ENCODE results near the gene ITFG1. TPM values are rescaled to one million over a fixed set of nuclear protein-coding genes. Genes with fewer than 3 reads are reported as not detected.

ITFG1 gene
- total and polyA plus RNA-seq, 9 of the 15 experiments (the other 6 are each of a cell fraction or from before 2014, with no cell fraction given), result 17.1 to 83.5 (median 35.8) TPM

DNA sequence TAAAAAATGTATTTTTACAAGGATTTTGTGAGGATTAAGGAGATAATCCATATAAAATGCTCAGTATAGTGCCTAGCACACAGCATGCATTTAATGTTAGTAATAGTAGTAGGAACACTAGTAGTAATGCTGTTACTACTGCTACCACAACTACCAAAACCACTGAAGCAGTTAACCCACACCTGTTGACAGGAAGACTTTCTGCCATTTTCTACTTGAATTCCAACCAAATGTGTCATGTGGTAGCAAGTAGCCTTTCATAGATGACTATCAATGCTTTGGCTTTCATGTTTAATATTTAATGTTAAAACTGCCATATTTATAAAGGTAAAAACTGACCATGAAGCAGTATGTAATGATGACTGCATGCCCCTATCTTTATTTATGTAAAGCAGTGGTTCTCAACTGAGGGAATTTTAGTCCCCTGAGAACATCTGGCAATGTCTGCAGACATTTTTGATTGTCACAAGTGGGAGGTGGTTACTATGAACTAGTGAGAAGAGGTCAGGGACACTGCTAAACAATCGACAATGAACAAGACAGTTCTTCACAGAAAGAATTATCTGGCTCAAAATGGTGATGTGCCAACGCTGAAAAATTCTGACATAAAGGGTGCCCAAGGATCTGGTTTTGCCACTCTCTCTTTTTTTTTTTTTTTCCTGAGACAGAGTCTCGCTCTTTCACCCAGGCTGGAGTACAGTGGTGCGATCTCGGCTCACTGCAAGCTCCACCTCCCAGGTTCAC, 89.4 kb downstream of the ITFG1 start (continued):
- TF ChIP-seq TEAD4 (IDR thresholded peaks at IDR 0.05; ENCODE audit: low read length), result no peak
- no peak for TF ChIP-seq TEAD4 (CRISPR knock-in tag; IDR thresholded peaks at IDR 0.05; ENCODE audit: borderline replicate concordance)
- TF ChIP-seq HNRNPUL1 (IDR thresholded peaks at IDR 0.05; ENCODE audit: low read length), result no peak
- TF ChIP-seq HLTF (IDR thresholded peaks at IDR 0.05), result no peak
- TF ChIP-seq RBBP5 (IDR thresholded peaks at IDR 0.05; ENCODE audit: borderline replicate concordance, insufficient read depth, low read length, poor library complexity, severe bottlenecking), result no peak

- Histone ChIP-seq H3K4me2 (ENCODE audit: insufficient read depth, low read length) (no peak overlapping the region), H3K36me3 (ENCODE audit: control insufficient read depth, insufficient read depth, low read length) (peaks cover 22% of the 10 kb centered on the region; the same call in 1 of the 3 replicates), H3K9me3 (replicated peaks; ENCODE audit: control insufficient read depth, insufficient read depth, low read depth, low read length) (no peaks in the 10 kb centered on the region), H3K27me3 (ENCODE audit: control insufficient read depth in 2 of 2, insufficient read depth in 2 of 2, low read length in 2 of 2) (no peaks in the 10 kb centered on the region), H3K4me1 (replicated peaks in 1 of 2; ENCODE audit: control insufficient read depth in 2 of 2, insufficient read depth in 2 of 2, low read length in 2 of 2) (no peaks in the 10 kb centered on the region), H3K9me1 (ENCODE audit: control insufficient read depth, insufficient read depth, low read length) (no peaks in the 10 kb centered on the region), H2AFZ (ENCODE audit: low read depth, low read length) (no peak overlapping the region), H4K20me1 (replicated peaks; ENCODE audit: control insufficient read depth, insufficient read depth, low read length) (no peaks in the 10 kb centered on the region), H3K4me3 (no peak overlapping the region), H3K9ac (ENCODE audit: insufficient read depth in 1 of 2, low read depth in 2 of 2, low read length in 2 of 2) (no peak overlapping the region), H3K79me2 (ENCODE audit: control insufficient read depth, insufficient read depth, low read length) (no peaks in the 10 kb centered on the region), H3K27ac (ENCODE audit: extremely low read depth, low read depth, low read length) (no peak overlapping the region)
- BruUV-seq (replicated peaks), result no TSS peak
- ATAC-seq (no peak), DNase-seq (ENCODE audit: extremely low read depth in 1 of 4, low spot score in 3 of 4) (no peak), FAIRE-seq (no peak)
- intact Hi-C loops (cut with micrococcal nuclease), result no loop called here
- WGBS (ENCODE audit: insufficient coverage, low coverage, missing lambda C conversion rate), result 98% methylated on average over 10 of the region's 12 CpGs
- in situ Hi-C loops (cut with MboI), result no loop called here
- ChIA-PET POLR2A (no interaction called here), CTCF (ENCODE audit: low intra/inter-chr PET ratio) (no interaction called here)
- TF ChIP-seq EZH2 (IDR thresholded peaks at IDR 0.05; ENCODE audit: borderline replicate concordance, low read depth, low read length) (no peak), RFX7 (CRISPR knock-in tag; IDR thresholded peaks at IDR 0.05) (no peak), ZBTB8A (IDR thresholded peaks at IDR 0.05; ENCODE audit: partially characterized antibody) (no peak), CUX1 (CRISPR knock-in tag; IDR thresholded peaks at IDR 0.05) (no peak), RBBP5 (IDR thresholded peaks at IDR 0.05; ENCODE audit: borderline replicate concordance, insufficient read depth, low read length, poor library complexity, severe bottlenecking) (no peak), IFI16 (CRISPR knock-in tag; IDR thresholded peaks at IDR 0.05) (no peak), KHSRP (IDR thresholded peaks at IDR 0.05) (no peak), ETV1 (tag; conservative IDR thresholded peaks at IDR 0.05; ENCODE audit: low read depth) (no peak), CBX3 (IDR thresholded peaks at IDR 0.05; ENCODE audit: borderline replicate concordance in 1 of 2, low read length in 2 of 2) (no peak), TEAD2 (tag; IDR thresholded peaks at IDR 0.05) (no peak)
- TF ChIP-seq, protein P1, sequence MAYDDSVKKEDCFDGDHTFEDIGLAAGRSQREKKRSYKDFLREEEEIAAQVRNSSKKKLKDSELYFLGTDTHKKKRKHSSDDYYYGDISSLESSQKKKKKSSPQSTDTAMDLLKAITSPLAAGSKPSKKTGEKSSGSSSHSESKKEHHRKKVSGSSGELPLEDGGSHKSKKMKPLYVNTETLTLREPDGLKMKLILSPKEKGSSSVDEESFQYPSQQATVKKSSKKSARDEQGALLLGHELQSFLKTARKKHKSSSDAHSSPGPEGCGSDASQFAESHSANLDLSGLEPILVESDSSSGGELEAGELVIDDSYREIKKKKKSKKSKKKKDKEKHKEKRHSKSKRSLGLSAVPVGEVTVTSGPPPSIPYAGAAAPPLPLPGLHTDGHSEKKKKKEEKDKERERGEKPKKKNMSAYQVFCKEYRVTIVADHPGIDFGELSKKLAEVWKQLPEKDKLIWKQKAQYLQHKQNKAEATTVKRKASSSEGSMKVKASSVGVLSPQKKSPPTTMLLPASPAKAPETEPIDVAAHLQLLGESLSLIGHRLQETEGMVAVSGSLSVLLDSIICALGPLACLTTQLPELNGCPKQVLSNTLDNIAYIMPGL (CRISPR knock-in tag; IDR thresholded peaks at IDR 0.05), result no peak
Measured at GRCh38 chr16:47370536-47370935, 90.3 kb downstream of the ITFG1 start.
